ENCODE measurements around the gene CAPRIN2. TPM values are rescaled to one million over a fixed set of nuclear protein-coding genes. Genes with fewer than 3 reads are reported as not detected.
A peak's percentile ranks its signal among the peaks of the same experiment; 100 is the strongest.

CAPRIN2 gene
- total and polyA plus RNA-seq, 9 donors, result 16.8 to 31.7 (median 22.7) TPM

DNA sequence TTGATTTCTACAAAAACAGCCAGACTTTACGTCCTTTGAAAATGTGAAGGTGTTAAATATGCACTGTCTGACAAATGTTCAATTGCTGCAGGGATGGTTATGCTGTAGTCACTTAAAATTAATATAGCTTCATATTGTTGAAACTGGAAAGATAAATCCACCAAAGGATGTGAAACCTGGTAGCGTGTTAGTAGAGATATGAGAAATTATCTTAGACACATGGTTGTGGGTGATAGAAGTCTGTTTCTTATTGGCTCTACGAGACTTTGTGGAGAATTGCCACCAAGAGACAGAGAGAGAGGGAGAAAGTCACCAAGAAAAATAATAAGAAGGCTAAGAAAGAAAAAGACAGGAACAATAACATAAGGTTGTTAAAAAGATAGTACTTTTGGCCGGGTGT, 2.6 kb upstream of the CAPRIN2 start:
- no peaks in the 10 kb centered on the region for H3K9me3 ChIP-seq
- no peak for DNase-seq
- H3K27me3 ChIP-seq, result no peaks in the 10 kb centered on the region
- no peaks in the 10 kb centered on the region for H3K36me3 ChIP-seq
- no peak overlapping the region for H3K4me3 ChIP-seq
- 68 to 96% (median 85%) methylated on average over 4 of the region's 4 CpGs for WGBS, 3 donors
- H3K27ac ChIP-seq, result no peak overlapping the region
- TF ChIP-seq EP300 (IDR thresholded peaks at IDR 0.05) (no peak), POLR2A (IDR thresholded peaks at IDR 0.05) (no peak)
- TF ChIP-seq, protein P1, sequence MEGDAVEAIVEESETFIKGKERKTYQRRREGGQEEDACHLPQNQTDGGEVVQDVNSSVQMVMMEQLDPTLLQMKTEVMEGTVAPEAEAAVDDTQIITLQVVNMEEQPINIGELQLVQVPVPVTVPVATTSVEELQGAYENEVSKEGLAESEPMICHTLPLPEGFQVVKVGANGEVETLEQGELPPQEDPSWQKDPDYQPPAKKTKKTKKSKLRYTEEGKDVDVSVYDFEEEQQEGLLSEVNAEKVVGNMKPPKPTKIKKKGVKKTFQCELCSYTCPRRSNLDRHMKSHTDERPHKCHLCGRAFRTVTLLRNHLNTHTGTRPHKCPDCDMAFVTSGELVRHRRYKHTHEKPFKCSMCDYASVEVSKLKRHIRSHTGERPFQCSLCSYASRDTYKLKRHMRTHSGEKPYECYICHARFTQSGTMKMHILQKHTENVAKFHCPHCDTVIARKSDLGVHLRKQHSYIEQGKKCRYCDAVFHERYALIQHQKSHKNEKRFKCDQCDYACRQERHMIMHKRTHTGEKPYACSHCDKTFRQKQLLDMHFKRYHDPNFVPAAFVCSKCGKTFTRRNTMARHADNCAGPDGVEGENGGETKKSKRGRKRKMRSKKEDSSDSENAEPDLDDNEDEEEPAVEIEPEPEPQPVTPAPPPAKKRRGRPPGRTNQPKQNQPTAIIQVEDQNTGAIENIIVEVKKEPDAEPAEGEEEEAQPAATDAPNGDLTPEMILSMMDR (IDR thresholded peaks at IDR 0.05), result no peak
- peaks cover 5% of the 10 kb centered on the region for H3K4me1 ChIP-seq (ENCODE audit: insufficient read depth)
- intact Hi-C loops (cut with DNase I), result no loop called here

DNA sequence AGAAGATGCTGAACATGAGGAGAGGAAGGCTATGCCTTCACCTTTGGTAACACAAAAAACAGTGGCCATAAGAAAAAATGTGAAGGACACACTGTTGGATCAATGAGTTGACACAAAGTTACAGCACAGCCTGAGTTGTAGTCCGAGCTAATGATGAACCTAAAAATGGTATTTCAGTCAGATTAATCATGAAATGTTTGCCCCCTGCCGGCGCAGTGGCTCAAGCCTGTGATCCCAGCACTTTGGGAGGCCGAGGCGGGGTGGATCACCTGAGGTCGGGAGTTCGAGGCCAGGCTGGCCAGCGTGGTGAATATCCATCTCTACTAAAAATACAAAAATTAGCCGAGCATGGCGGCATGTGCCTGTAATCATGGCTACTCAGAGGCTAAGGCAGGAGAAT, 1.3 kb upstream of the CAPRIN2 start:
- Histone ChIP-seq H3K4me1 (ENCODE audit: insufficient read depth) (peaks cover 5% of the 10 kb centered on the region), H3K27me3 (no peaks in the 10 kb centered on the region), H3K36me3 (no peaks in the 10 kb centered on the region), H3K27ac (no peak overlapping the region), H3K4me3 (no peak overlapping the region), H3K9me3 (no peaks in the 10 kb centered on the region)
- TF ChIP-seq, protein P1 (IDR thresholded peaks at IDR 0.05), result no peak
- no peak for TF ChIP-seq POLR2A (IDR thresholded peaks at IDR 0.05)
- TF ChIP-seq EP300 (IDR thresholded peaks at IDR 0.05), result no peak
- 90 to 92% (median 91%) methylated on average over 10 of the region's 10 CpGs for WGBS, 3 donors
- intact Hi-C loops (cut with DNase I), result no loop called here
- peak in 3 of 5 donors; percentile 25 to 36 (median 28) for DNase-seq

DNA sequence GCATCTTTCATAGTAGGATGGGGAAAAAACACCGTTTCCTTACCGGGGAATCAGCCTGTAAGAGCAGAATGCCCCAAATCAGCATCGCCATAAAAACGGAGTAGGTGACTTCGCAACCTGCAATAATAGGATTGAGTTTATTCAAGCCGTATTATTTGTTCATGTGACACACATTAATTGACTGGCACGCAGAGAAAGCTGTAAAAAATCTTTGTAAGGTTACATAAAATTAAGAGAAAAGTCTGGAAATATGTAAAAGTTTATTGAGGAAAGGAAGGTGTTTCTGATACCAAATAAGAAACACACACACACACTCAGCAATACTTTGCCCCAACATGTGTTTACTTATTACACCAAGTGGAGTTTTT, 628 bp upstream of the CAPRIN2 start:
- TF ChIP-seq, protein P1 (IDR thresholded peaks at IDR 0.05), result no peak
- no peak for TF ChIP-seq EP300 (IDR thresholded peaks at IDR 0.05)
- TF ChIP-seq POLR2A (IDR thresholded peaks at IDR 0.05), result no peak

DNA sequence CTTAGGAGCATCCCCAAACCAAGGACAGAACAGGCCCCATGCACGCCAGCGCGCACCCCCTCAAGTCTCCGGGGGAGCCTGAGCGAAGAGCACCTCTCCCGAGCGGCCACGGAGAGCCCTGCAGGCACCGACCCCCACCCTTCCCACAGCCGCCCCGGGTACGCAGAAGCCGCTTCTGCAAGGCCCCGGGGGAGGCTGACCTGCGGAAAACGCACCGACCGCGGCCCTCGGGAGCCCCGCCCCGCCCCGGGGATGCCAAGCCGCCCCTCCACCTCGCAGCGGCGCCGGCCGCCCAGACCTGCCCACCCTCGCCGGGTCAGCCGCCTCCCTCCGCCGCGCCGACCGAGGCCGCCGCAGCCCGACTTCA, 385 bp downstream of the CAPRIN2 start:
- Histone ChIP-seq H3K27me3 (no peaks in the 10 kb centered on the region), H3K9me3 (no peaks in the 10 kb centered on the region), H3K36me3 (no peaks in the 10 kb centered on the region), H3K27ac (peak overlapping the region; percentile 80 to 83), H3K4me1 (ENCODE audit: insufficient read depth) (peaks cover 5% of the 10 kb centered on the region), H3K4me3 (peak overlapping the region; percentile 52)
- DNase-seq, result no peak
- TF ChIP-seq EP300 (IDR thresholded peaks at IDR 0.05) (no peak), POLR2A (IDR thresholded peaks at IDR 0.05) (no peak)
- TF ChIP-seq, protein P1 (IDR thresholded peaks at IDR 0.05), result no peak
- 0 to 2% (median 0%) methylated on average over 16 to 40 of the region's 40 CpGs for WGBS, 3 donors
- intact Hi-C loops (cut with DNase I), result no loop called here

More for the DNA sequence above, 628 bp upstream of the CAPRIN2 start:
- H3K9me3 ChIP-seq, result no peaks in the 10 kb centered on the region
- H3K4me1 ChIP-seq (ENCODE audit: insufficient read depth), result peaks cover 5% of the 10 kb centered on the region
- no peak for DNase-seq
- H3K4me3 ChIP-seq, result peak overlapping the region; percentile 52
- peak overlapping the region; percentile 70 to 83 for H3K27ac ChIP-seq
- 10 to 15% (median 15%) methylated on average over 7 of the region's 7 CpGs for WGBS, 3 donors
- intact Hi-C loops (cut with DNase I), result no loop called here
- no peaks in the 10 kb centered on the region for H3K27me3 ChIP-seq
- no peaks in the 10 kb centered on the region for H3K36me3 ChIP-seq

All from ovary (tissue), 9 donors.